ENCODE results near the gene TMPRSS13. TPM values are rescaled to one million over a fixed set of nuclear protein-coding genes. Genes with fewer than 3 reads are reported as not detected.
A peak's percentile ranks its signal among the peaks of the same experiment; 100 is the strongest.

Gene TMPRSS13
- total RNA-seq, 2 donors from 2014 or later: 1.2 to 14.7 TPM

DNA sequence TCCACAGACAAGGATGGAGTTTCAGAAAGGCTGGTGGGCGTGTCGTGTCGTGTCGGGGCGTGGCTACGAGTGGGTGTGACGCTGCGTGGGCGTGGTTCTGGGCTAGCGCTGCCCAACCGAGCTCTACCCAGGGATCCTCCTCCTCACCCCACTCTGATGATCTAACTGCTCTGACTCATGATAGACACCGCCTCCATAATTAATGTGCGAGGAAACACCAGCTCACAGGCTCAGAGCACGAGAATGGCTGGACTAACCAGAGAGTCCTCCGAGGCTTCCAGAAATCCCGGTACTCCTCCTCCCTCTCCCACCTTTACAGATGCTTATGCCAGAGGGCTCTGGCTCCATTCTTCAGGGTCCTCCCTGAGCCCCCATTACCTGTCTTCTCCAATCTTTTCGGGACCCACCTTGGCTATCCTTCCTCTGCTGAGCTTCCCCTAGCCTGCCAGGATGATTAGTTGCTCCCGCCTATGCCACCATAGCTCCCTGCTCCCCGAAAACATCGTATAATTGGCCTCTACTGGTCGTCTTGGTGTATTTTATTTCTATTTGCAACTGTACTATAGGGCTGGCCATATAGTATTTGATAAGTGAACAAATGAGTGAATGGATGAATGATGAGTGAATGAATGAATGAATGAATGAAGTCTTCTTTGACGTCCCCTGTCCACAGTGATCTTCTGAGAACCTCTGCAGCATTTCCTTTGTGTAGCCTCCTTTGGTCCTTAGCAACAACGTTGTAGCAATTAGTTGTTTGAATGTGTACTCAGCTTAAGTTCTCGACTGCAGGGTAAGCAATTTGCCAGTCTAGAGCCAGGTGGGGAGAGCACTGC lies 21.7 kb downstream of the TMPRSS13 start:
- Histone ChIP-seq H3K27me3 (replicated peaks; ENCODE audit: insufficient read depth) (no peaks in the 10 kb centered on the region), H3K4me3 (no peak overlapping the region), H3K9me3 (no peaks in the 10 kb centered on the region), H3K36me3 (no peaks in the 10 kb centered on the region), H3K27ac (no peak overlapping the region), H3K4me1 (replicated peaks) (no peaks in the 10 kb centered on the region)
- peak; percentile 17 for TF ChIP-seq POLR2A (IDR thresholded peaks at IDR 0.05)
- TF ChIP-seq, protein P1, sequence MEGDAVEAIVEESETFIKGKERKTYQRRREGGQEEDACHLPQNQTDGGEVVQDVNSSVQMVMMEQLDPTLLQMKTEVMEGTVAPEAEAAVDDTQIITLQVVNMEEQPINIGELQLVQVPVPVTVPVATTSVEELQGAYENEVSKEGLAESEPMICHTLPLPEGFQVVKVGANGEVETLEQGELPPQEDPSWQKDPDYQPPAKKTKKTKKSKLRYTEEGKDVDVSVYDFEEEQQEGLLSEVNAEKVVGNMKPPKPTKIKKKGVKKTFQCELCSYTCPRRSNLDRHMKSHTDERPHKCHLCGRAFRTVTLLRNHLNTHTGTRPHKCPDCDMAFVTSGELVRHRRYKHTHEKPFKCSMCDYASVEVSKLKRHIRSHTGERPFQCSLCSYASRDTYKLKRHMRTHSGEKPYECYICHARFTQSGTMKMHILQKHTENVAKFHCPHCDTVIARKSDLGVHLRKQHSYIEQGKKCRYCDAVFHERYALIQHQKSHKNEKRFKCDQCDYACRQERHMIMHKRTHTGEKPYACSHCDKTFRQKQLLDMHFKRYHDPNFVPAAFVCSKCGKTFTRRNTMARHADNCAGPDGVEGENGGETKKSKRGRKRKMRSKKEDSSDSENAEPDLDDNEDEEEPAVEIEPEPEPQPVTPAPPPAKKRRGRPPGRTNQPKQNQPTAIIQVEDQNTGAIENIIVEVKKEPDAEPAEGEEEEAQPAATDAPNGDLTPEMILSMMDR (IDR thresholded peaks at IDR 0.05): no peak
- peak; percentile 78 for TF ChIP-seq POLR2AphosphoS5 (IDR thresholded peaks at IDR 0.05)
- DNase-seq (ENCODE audit: low spot score): peak; percentile 51
- WGBS: 35% methylated on average over 24 of the region's 24 CpGs
- intact Hi-C loops (cut with DNase I): loop anchor here (5.0 kb wide), 1 partner anchor 65 kb away; no protein-coding TSS in a partner anchor

DNA sequence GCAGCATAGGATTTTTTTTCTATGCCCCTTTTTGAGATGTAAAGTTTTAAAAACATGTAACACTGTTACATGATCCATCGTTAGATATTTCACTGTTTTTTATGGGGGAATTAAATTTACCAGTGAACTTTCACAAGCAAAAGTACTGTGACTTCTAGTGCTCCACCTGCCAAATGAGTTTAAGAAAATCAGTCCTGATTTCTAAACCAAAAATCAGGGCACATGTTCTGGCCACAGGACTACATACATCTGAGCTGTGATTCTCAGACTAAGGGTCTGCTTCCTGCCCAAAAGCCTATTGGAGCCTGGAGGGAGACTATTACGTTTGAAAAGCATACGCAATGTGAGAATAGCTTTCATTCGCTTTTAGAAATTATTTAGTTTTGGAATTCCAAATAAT lies 22.5 kb downstream of the TMPRSS13 start:
- no peak overlapping the region for H3K4me3 ChIP-seq
- TF ChIP-seq POLR2A (IDR thresholded peaks at IDR 0.05) (no peak), POLR2AphosphoS5 (IDR thresholded peaks at IDR 0.05) (no peak)
- TF ChIP-seq, protein P1 (IDR thresholded peaks at IDR 0.05): no peak
- 74% methylated on average over 4 of the region's 4 CpGs for WGBS
- no peaks in the 10 kb centered on the region for H3K36me3 ChIP-seq
- intact Hi-C loops (cut with DNase I): loop anchor here (5.0 kb wide), 1 partner anchor 64 kb away; no protein-coding TSS in a partner anchor
- no peak for DNase-seq (ENCODE audit: low spot score)
- H3K27me3 ChIP-seq (replicated peaks; ENCODE audit: insufficient read depth): no peaks in the 10 kb centered on the region
- no peaks in the 10 kb centered on the region for H3K4me1 ChIP-seq (replicated peaks)
- H3K9me3 ChIP-seq: no peaks in the 10 kb centered on the region
- H3K27ac ChIP-seq: no peak overlapping the region

DNA sequence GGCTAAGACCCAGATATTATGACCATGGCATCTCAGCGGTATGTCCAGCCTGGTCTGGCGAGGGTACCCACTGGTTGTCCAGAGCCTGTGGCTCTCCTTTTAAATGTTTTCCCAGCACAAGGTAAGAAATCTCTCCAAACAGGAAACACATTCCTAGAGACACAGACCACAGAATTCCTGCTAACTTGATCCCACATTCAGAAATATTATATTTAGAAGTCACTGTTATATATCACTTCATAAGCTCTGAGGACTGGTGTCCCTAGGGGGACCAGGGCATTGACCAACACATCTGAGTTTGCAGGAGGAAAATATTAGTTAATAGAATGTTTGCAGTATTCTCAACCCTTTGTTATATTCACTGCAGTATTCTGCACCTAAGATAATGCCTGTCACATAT lies 23.1 kb downstream of the TMPRSS13 start:
- Histone ChIP-seq H3K27ac (no peak overlapping the region), H3K4me1 (replicated peaks) (no peaks in the 10 kb centered on the region), H3K4me3 (no peak overlapping the region), H3K9me3 (no peaks in the 10 kb centered on the region), H3K27me3 (replicated peaks; ENCODE audit: insufficient read depth) (no peaks in the 10 kb centered on the region), H3K36me3 (no peaks in the 10 kb centered on the region)
- DNase-seq (ENCODE audit: low spot score): no peak
- intact Hi-C loops (cut with DNase I): loop anchor here (5.0 kb wide), 1 partner anchor 64 kb away; no protein-coding TSS in a partner anchor
- TF ChIP-seq, protein P1 (IDR thresholded peaks at IDR 0.05): no peak
- TF ChIP-seq POLR2A (IDR thresholded peaks at IDR 0.05): no peak
- no peak for TF ChIP-seq POLR2AphosphoS5 (IDR thresholded peaks at IDR 0.05)
- WGBS: 94% methylated on average over 2 of the region's 2 CpGs

DNA sequence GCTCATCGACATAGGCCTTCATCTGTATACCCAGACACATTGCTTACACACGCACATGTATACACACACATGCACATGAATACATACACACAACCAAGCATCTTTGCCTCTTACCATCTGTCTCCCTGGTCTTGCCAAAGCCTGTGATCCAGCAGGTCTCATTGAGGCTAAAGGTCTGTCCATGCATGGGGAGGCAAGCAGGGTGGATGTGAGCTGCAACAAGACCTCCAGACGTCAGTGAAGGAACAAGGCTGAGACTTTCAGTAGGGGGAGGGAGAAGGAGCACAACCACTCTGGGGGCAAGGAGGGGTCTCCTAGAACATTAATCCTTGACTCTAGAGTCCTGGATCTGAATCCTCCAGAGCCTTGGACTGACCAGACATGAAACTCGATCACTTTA lies 23.7 kb downstream of the TMPRSS13 start:
- DNase-seq (ENCODE audit: low spot score): no peak
- Histone ChIP-seq H3K9me3 (no peaks in the 10 kb centered on the region), H3K27me3 (replicated peaks; ENCODE audit: insufficient read depth) (no peaks in the 10 kb centered on the region), H3K4me3 (no peak overlapping the region), H3K36me3 (no peaks in the 10 kb centered on the region), H3K27ac (no peak overlapping the region), H3K4me1 (replicated peaks) (no peaks in the 10 kb centered on the region)
- WGBS: 92% methylated on average over 4 of the region's 4 CpGs
- no peak for TF ChIP-seq POLR2AphosphoS5 (IDR thresholded peaks at IDR 0.05)
- TF ChIP-seq, protein P1 (IDR thresholded peaks at IDR 0.05): no peak
- TF ChIP-seq POLR2A (IDR thresholded peaks at IDR 0.05): no peak
- intact Hi-C loops (cut with DNase I): loop anchor here (5.0 kb wide), 1 partner anchor 63 kb away; no protein-coding TSS in a partner anchor
